ENCODE data around the gene OR6A2. TPM values are rescaled to one million over a fixed set of nuclear protein-coding genes. Genes with fewer than 3 reads are reported as not detected.

The OR6A2 gene
- total RNA-seq, 1 experiment from 2014 or later, result 0.33 TPM

GRCh38 chr11:6833356-6833755 is 33.9 kb upstream of the OR6A2 start:
- no CpG with 5 or more reads among the region's 6 CpGs for WGBS (ENCODE audit: extremely low coverage, insufficient read length, low lambda C conversion rate)
- no peaks in the 10 kb centered on the region for H3K9me3 ChIP-seq (ENCODE audit: control insufficient read depth, low read depth, low read length)
- H3K9me3 Mint-ChIP-seq, result no peaks in the 10 kb centered on the region
- no peak overlapping the region for H3T11ph ChIP-seq (ENCODE audit: low read length)
- no peak overlapping the region for H2AK5ac ChIP-seq (ENCODE audit: insufficient read length, low read length)
- H3K27me3 Mint-ChIP-seq (ENCODE audit: low read depth), result no peaks in the 10 kb centered on the region
- H3K4me2 ChIP-seq (ENCODE audit: insufficient read depth, insufficient read length, low read length), result no peak overlapping the region
- H3K9ac ChIP-seq (ENCODE audit: extremely low read depth, insufficient read length, low read length), result no peak overlapping the region
- no peak overlapping the region for H4K5ac ChIP-seq (ENCODE audit: insufficient read length, low read depth, low read length)
- no peak overlapping the region; the same call in 1 of the 2 replicates for H3K14ac ChIP-seq (ENCODE audit: insufficient read depth, low read length)
- H3K23me2 ChIP-seq (ENCODE audit: insufficient read length, low read depth, low read length, poor library complexity, severe bottlenecking), result no peaks in the 10 kb centered on the region
- H3K18ac ChIP-seq (ENCODE audit: insufficient read length, low read depth, low read length), result no peak overlapping the region
- no peaks in the 10 kb centered on the region; a peak in 1 of 7 replicates for H3K36me3 Mint-ChIP-seq (ENCODE audit: insufficient read depth in 1 of 3, low read depth in 3 of 3)
- TF ChIP-seq CTCF (conservative IDR thresholded peaks at IDR 0.05), result no peak
- H4K20me1 ChIP-seq (ENCODE audit: control insufficient read depth, insufficient read depth, insufficient read length), result no peaks in the 10 kb centered on the region
- no peak for DNase-seq
- peak overlapping the region in 1 of 3 experiments; percentile 31; a peak in 2 of 7 replicates for H3K27ac Mint-ChIP-seq
- no peaks in the 10 kb centered on the region for H3K4me1 Mint-ChIP-seq
- no peak overlapping the region for H3K4me3 Mint-ChIP-seq
- no peak overlapping the region for H2BK20ac ChIP-seq (ENCODE audit: low read depth, low read length, poor library complexity, severe bottlenecking)
- H2AFZ ChIP-seq (ENCODE audit: low read length), result no peak overlapping the region
- no peak overlapping the region for H3K23ac ChIP-seq (ENCODE audit: insufficient read length, low read depth, low read length)
- no peak overlapping the region for H2BK5ac ChIP-seq (ENCODE audit: insufficient read length, low read length)
- H2BK12ac ChIP-seq (ENCODE audit: insufficient read length, low read depth, low read length), result no peak overlapping the region
- H3K27ac ChIP-seq (ENCODE audit: insufficient read length, low read depth, low read length), result no peak overlapping the region
- no peak overlapping the region for H2BK15ac ChIP-seq (ENCODE audit: low read depth, low read length)
- no peak overlapping the region for H3K4ac ChIP-seq (ENCODE audit: low read depth, low read length)
- no peaks in the 10 kb centered on the region for H3K79me1 ChIP-seq (ENCODE audit: insufficient read depth, low read depth, low read length, poor library complexity, severe bottlenecking)
- H3K56ac ChIP-seq (ENCODE audit: insufficient read length, low read depth, low read length), result no peak overlapping the region
- H3K79me2 ChIP-seq (ENCODE audit: insufficient read depth, low read length), result no peaks in the 10 kb centered on the region
- H3K4me1 ChIP-seq (ENCODE audit: insufficient read depth, low read length), result no peaks in the 10 kb centered on the region
- H2BK120ac ChIP-seq (ENCODE audit: low read depth, low read length, poor library complexity, severe bottlenecking), result no peak overlapping the region
- no peak overlapping the region for H4K91ac ChIP-seq (ENCODE audit: insufficient read length, low read depth, low read length)
- no peaks in the 10 kb centered on the region for H3K27me3 ChIP-seq (ENCODE audit: insufficient read depth, low read length)
- no peak overlapping the region for H4K8ac ChIP-seq (replicated peaks; ENCODE audit: insufficient read length, low read depth, low read length)

Measured in H9 (cell line).